ENCODE measurements around the gene RTP2. TPM values are rescaled to one million over a fixed set of nuclear protein-coding genes. Genes with fewer than 3 reads are reported as not detected.

RTP2 gene
- total RNA-seq, 1 donor from 2014 or later: not detected

- Histone ChIP-seq H3F3A (ENCODE audit: low read depth) (peaks cover 40% of the 10 kb centered on the region), H3K36me3 (no peaks in the 10 kb centered on the region), H3K9me3 (ENCODE audit: low read depth) (no peaks in the 10 kb centered on the region), H3K79me2 (ENCODE audit: low read depth) (peaks cover 29% of the 10 kb centered on the region), H3K27me3 (peaks cover 9% of the 10 kb centered on the region), H3K4me3 (peak overlapping the region; percentile 78), H3K27ac (peak overlapping the region; percentile 99), H3K4me2 (peak overlapping the region; percentile 90), H3K9ac (peak overlapping the region; percentile 99), H2AFZ (replicated peaks) (no peak overlapping the region), H3K4me1 (peaks cover 44% of the 10 kb centered on the region), H4K20me1 (ENCODE audit: low read depth) (peaks cover 18% of the 10 kb centered on the region)
- H3K27me3 Mint-ChIP-seq (ENCODE audit: insufficient read depth, low read depth): peaks cover 8% of the 10 kb centered on the region
- H3K36me3 Mint-ChIP-seq: no peaks in the 10 kb centered on the region
- DNase-seq (ENCODE audit: low spot score): no peak
- H3K4me1 Mint-ChIP-seq: peaks cover 71% of the 10 kb centered on the region
- H3K4me3 Mint-ChIP-seq: peak overlapping the region; percentile 95
- peak overlapping the region; percentile 100 for H3K27ac Mint-ChIP-seq
- H3K9me3 Mint-ChIP-seq: no peaks in the 10 kb centered on the region
- no peak for TF ChIP-seq EZH2phosphoT487 (IDR thresholded peaks at IDR 0.05)
Measured at GRCh38 chr3:187746059-187746441, 43.7 kb upstream of the RTP2 start.

- peaks cover 40% of the 10 kb centered on the region for H3K4me1 ChIP-seq
- H3K9me3 Mint-ChIP-seq: no peaks in the 10 kb centered on the region
- H3K27me3 ChIP-seq: peaks cover 10% of the 10 kb centered on the region
- TF ChIP-seq EZH2 (IDR thresholded peaks at IDR 0.05): no peak
- TF ChIP-seq CTCF (IDR thresholded peaks at IDR 0.05): peak; percentile 10
- H3K4me2 ChIP-seq: peak within 1 kb of the TSS; percentile 90
- DNase-seq (ENCODE audit: low spot score): peak; percentile 98
- peaks cover 23% of the 10 kb centered on the region for H4K20me1 ChIP-seq (ENCODE audit: low read depth)
- peak within 1 kb of the TSS; percentile 78 for H3K4me3 ChIP-seq
- no peaks in the 10 kb centered on the region for H3K36me3 ChIP-seq
- peaks cover 71% of the 10 kb centered on the region for H3K4me1 Mint-ChIP-seq
- peak within 1 kb of the TSS; percentile 99 for H3K9ac ChIP-seq
- peak within 1 kb of the TSS; percentile 95 for H3K4me3 Mint-ChIP-seq
- H3K36me3 Mint-ChIP-seq: no peaks in the 10 kb centered on the region
- H3K27ac ChIP-seq: peak within 1 kb of the TSS; percentile 99
- peaks cover 43% of the 10 kb centered on the region for H3F3A ChIP-seq (ENCODE audit: low read depth)
- H3K9me3 ChIP-seq (ENCODE audit: low read depth): no peaks in the 10 kb centered on the region
- H3K27me3 Mint-ChIP-seq (ENCODE audit: insufficient read depth, low read depth): peaks cover 8% of the 10 kb centered on the region
- peaks cover 29% of the 10 kb centered on the region for H3K79me2 ChIP-seq (ENCODE audit: low read depth)
- peak within 1 kb of the TSS; percentile 97 for H2AFZ ChIP-seq (replicated peaks)
- H3K27ac Mint-ChIP-seq: peak within 1 kb of the TSS; percentile 100
Measured at GRCh38 chr3:187745201-187746058, 43.1 kb upstream of the RTP2 start, which contains the start of gene BCL6. Gene BCL6 (minus strand): TSS chr3:187745468. CDS start chr3:187733693, 11,775 bp downstream.

- no peaks in the 10 kb centered on the region for H3K9me3 Mint-ChIP-seq
- H3K27ac ChIP-seq: peak overlapping the region; percentile 99
- DNase-seq (ENCODE audit: low spot score): peak; percentile 73
- peak overlapping the region; percentile 100 for H3K27ac Mint-ChIP-seq
- no peaks in the 10 kb centered on the region for H3K9me3 ChIP-seq (ENCODE audit: low read depth)
- no peaks in the 10 kb centered on the region for H3K36me3 Mint-ChIP-seq
- peaks cover 8% of the 10 kb centered on the region for H3K27me3 Mint-ChIP-seq (ENCODE audit: insufficient read depth, low read depth)
- peaks cover 10% of the 10 kb centered on the region for H3K27me3 ChIP-seq
- TF ChIP-seq EZH2 (IDR thresholded peaks at IDR 0.05) (no peak), CTCF (IDR thresholded peaks at IDR 0.05) (no peak), EZH2phosphoT487 (IDR thresholded peaks at IDR 0.05) (no peak)
- peak overlapping the region; percentile 90 for H3K4me2 ChIP-seq
- H3F3A ChIP-seq (ENCODE audit: low read depth): peaks cover 51% of the 10 kb centered on the region
- H3K79me2 ChIP-seq (ENCODE audit: low read depth): peaks cover 29% of the 10 kb centered on the region
- peak overlapping the region; percentile 78 for H3K4me3 ChIP-seq
- peaks cover 25% of the 10 kb centered on the region for H4K20me1 ChIP-seq (ENCODE audit: low read depth)
- no peak overlapping the region for H2AFZ ChIP-seq (replicated peaks)
- H3K4me1 ChIP-seq: peaks cover 37% of the 10 kb centered on the region
- peak overlapping the region; percentile 95 for H3K4me3 Mint-ChIP-seq
- peaks cover 68% of the 10 kb centered on the region for H3K4me1 Mint-ChIP-seq
- no peaks in the 10 kb centered on the region for H3K36me3 ChIP-seq
- peak overlapping the region; percentile 69 for H3K9ac ChIP-seq
Measured at GRCh38 chr3:187744169-187745151, 42.1 kb upstream of the RTP2 start.

All from neural progenitor cell (in vitro differentiated cells).